NCI-H82 treated with DMSO at 0.1 percent for 48 hours (cell line): ENCODE measurements around the gene DENND1A.

Experiments used
- DNase-seq: peaks from one replicate; lab custom pipeline; 2025; ENCODE audit not compliant: unreplicated experiment; lab: John Stamatoyannopoulos, UW

Gene DENND1A

DNA sequence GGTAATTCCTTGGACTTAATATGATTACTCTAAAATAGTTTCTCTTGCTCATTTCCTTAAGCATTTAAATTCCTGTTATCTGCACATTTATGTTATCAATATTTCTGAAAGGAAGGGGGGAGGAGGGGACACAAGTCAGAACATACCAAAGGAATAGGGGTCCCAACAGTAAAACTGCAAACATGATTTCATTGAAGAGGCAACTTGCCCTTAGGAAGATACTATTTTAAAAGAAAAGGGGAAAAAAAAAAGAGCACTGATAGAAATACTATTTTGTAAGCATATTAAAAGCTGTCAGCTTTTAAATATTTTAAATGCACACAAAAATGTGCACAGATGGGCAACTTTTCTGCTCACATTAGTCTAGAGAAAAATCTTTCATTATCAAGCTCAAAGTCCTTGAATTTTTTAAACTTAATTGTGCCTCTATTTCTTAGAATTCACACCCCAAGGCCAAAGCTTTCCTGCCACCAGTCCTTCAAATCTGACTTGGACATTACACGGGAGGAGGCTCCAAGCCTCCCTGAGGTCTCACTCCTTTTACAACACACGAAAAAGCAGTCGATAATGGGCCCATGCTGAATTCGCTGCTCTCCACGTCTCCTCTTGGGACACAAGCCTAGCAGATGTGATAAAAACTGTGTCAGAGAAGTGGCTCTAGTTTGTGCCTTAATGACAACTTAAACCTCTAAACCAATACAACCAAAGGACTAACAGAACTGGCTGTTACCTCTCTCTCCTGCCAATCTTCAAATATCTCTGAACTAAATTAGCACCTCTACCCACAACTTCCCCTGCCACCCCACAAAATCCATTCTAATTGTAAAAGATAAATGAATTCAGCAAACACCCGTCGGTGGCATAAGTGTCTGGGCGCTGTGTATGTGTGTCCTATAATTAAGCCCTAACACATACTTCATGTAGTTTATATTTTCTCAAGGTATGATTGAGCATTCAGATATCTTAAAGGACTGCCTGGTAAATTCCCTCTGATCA, 154.3 kb downstream of the DENND1A start:
- no peak for DNase-seq

DNA sequence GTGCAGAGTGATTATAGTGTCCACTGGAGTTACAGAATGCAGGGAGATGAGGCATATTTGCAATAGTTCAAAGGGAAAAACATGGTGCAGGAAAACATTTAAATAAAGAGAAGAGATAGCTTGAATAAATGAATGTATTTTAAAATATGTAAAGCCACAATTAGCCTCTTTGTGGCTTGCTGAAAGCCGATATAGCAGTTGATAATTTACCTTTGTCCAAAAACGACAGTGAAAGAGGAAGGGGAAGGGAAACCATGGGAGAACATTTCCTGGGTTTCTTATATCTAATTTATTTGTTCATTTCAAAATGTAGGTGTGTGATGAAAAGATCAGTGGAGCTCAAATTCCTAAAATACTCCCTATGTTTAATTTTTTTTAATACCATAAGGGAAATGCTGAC, 156.1 kb downstream of the DENND1A start:
- no peak for DNase-seq

DNA sequence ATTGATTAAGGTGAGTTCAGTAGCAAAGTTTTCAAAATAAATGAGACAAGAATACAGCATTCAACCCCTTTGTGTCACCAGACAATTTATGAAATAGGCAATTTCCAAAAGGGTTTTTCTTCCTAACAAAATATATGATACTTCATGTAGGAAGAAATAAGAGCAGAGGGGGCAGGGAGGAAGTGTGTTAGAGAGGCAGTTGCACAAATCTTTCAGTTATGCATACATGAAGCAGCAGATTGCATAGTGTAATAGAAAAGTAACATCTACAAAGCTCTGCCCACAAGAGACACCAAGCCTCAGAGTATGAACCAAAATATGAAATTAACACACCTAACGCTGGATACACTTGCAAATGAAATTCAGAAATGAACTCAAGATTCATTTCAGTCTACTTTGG, 157.0 kb downstream of the DENND1A start:
- DNase-seq = no peak

DNA sequence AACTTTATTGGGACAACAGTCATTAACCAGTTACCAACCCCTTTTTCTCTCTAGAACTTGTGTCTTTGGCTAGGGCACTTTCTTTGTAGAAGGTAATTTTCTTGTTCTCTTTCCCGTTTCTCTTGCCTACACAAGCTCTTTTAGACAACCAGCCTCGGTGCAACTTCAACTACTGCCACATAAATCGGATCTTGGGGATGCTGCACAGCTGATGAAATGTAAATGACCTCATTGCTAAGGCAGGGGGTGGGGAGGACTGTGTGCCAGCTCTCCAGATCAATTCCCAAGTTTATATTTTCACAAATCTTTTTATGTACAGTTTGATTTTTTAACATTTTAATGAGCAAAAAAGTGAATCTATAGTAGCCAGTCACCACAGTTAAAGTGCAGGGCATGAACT, 157.6 kb downstream of the DENND1A start:
- peak; percentile 43 for DNase-seq

DNA sequence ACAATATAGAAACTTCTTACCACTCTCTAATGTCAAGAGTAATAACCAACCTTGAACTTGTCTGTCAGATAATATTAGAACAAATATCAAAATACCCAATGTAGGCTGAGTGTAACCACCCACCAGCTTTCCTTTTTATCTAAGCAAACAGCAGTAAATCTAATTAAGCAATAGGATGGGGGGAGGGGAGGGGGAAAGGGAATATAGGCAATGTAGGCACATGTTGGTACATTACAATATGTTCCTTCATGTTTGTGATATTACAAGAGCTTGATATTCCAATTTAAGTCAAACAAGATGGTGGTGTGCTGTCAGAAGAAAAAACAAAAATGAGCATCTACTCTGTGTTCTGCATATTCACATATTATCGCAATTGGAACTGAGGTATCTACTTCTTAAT, 158.2 kb downstream of the DENND1A start:
- peak; percentile 63 for DNase-seq

DNA sequence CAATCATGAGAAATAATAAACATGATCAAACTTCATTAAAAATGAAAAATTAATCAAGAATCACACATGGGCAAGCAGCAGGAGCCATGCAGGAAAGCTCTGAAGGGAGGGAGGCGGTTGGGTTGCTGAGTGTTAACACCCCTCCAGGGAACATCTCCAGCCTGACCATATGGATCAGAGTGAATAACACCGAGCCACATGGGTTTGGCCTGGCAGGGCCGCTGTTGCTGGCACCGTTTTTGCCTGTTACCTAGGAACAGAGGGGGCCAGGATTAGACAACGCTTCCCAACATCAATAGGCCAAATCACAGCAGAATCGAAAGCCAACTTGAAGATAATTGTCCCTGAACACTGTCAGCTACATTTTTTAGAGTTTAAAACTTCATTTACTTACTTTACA, 160.2 kb downstream of the DENND1A start:
- peak; percentile 81 for DNase-seq

DNA sequence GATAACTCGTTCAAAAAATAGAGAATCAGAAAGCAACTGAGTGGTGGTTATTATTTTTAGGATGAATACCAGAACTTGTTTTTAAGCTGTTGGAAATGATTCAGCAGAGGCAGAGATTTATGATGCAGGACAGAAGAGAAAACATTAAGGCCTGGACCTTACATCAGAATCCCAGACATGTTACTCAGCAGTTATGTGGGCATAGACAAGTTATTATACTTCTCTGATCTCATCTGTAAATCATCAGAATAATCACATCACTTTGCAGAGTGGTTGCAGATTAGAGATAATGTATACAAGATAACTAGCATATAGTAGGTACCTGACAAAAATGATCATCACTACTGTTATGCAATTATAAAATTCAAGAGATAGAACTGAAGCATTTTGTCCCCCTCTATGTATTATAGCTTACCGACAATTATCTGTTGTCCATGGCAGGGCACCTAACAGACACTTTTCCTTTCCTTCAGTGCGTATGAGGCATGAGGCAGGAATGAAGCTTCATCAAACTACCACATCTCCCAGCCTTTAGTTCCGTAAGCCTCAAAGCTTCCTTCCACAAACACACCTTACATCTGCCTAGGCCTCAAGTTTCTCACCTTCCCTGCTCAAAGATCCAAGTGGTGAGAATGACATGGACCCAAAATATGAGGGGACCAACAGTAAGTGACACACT, 165.9 kb downstream of the DENND1A start:
- no peak for DNase-seq

DNA sequence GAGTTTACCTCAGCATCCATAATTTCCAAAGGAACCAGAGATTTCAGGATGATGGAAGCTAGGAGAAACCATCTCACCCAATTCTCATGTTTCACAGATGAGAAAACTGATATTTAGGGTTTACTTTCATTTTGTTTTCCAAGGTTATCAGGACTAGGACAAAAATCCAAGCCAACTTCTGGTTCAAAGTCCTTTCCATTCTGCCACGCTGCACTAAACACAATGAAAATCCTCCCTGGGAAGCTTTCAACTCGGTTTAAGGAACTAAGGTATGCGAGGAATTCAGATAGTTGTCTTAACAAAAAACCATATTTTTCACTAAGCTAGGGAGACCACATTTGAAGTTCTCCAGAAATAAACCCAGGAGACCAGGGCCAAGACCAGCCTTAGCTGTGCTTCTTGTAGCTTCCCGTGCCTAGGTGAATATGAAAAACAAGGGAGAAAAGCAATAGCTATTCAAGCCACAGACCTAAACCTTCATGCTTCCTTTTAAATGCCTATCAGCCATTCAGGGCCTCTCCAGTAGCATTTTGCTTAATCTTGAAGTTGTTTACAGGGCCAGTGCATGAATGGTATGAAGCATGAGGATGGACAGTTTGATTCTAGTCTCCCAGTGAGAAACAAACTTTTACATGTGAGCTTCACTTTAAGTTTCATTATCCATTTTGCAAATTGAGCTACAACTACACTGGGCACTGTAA, 167.9 kb downstream of the DENND1A start:
- DNase-seq = no peak

DNA sequence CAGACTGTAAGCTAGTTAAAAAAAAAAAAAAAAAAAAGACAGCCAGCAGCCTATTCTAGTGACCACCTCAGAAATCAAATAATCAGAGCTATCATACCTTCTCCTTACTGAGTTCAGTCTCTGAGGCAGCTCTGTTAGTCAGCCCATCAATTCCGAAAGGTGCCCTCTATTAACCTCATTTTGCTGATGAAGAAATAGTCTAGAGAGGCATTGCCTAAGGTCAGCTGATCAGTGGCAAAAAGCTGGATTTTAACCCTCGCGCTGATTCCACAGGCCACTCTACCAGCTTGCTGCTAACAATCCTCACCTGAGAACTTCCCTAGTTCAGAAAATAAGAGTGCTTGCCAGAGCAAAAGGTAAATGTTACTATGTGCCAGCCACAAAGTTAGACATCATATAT, 172.0 kb downstream of the DENND1A start:
- no peak for DNase-seq

DNA sequence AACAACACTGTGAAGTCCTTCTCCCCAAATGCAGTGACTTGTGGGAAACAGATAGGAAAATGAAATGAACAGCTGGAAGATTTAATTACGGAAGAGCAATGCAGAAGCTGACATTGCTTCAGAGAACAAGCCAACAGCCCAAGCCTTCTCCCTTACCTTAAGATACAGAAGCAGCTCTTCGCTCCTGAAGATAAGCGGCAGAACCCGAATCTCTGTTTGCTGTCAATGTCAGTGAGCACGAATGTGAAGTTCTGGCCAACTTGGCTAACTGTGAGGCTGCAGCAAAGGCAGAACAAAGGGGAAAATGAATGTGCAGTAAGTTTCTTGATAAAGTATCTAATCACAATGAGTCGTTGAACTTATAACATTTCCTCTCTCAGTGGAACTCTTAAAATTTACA, 172.4 kb downstream of the DENND1A start:
- no peak for DNase-seq

DNA sequence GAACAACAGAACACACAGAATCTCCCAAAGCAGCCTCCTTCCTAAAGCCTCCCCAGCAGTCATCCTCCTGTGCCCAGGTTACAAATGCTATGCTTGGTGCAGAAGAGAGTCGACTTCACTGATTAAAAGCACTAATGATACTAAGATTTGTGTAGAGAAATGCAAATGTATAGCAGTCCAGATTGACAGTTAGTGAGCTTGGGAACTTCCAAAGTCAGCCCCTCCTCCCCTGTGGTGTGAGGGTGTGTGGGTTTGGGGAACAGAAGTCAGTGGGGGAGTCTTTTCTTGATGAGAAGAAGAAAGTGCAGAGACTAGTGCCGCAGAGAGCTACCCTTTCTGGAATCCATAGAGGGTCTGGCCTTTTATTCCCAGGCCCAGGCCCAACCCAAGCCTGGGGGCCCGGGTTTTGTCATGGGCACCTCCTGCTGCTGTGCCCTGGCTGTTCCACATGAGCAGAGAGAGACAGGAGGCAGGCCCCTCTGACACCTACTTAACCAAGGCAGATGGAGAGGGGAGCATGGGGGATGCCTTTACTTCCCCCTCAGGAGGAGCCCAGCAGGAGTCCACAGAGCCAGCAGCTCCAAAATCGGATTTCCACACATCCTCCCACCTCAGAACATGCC, 173.3 kb downstream of the DENND1A start:
- DNase-seq = no peak

DNA sequence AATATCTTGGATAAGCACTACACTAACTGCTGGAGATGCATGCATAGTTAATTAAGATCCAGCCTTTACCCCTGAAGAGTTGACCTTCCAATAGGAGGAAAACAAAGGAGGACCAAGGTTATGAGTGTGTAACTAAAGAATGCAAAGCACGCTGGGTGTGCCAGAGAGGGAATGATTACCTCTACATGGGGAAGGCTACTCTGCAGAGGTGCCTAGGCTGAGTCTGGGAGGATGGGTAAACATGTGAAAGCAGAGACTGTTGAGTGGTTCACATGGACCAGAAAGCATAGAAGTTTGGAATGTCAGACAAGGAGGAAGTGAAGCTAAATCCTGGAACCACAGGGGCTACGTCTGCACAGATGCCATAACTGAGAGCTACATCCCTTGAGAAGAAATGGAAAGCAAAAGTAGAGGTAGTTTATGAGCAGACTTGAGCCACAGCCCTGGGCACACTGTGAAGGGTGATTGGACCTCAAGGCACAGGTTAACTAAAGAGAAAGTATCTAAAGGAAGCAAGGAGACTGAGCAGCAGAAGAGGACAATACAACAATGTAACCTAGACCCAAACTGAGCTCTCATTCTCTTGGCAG, 176.2 kb downstream of the DENND1A start:
- DNase-seq = no peak

DNA sequence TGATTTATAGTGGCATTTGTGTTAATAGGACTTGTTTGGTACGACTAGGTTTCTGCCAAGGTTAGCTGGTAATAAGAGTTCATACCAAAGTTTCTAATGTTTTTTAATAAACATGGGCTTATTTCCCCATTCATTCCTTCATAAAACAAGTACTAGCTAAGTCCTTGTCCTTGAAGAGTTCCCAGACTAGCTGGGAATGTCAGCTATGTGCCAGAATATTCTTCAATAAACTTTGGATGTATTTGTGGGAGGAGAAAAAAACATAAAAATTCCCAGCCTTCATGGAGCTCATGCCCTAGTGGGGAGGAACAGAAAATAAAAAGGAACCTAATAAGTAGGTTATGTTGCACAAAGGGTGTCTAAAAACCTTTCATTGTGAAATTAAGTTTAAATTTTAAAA, 176.9 kb downstream of the DENND1A start:
- DNase-seq = no peak

DNA sequence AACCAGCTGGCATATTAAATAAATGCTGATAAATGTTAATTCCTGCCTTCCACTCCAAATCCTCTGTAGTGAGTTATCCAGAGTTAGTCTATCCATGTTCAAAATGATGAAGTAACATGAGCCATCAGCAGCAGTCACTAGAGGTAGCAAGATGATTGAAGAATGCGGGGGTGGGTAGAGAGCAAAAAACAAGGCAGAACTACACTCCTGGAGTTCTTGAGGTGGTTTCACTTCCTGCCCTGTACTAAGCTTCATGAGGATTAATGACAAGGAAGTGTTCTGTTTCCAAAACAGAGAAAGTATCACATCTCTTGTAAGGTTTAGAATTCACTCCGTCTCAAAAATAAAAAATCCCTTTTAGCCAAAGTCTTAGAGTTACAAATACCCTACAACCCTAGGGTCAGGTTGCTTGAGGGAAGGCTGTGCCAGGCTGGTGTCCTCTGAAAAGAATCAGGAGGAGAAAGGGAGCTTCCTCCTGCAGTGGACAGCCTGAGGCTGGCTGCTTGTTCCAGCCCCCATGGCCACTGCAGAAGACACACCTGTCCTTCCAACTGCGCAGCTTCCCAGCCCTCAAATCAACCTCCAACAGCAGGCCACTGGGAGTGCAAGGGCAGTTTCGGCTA, 180.2 kb downstream of the DENND1A start:
- no peak for DNase-seq

DNA sequence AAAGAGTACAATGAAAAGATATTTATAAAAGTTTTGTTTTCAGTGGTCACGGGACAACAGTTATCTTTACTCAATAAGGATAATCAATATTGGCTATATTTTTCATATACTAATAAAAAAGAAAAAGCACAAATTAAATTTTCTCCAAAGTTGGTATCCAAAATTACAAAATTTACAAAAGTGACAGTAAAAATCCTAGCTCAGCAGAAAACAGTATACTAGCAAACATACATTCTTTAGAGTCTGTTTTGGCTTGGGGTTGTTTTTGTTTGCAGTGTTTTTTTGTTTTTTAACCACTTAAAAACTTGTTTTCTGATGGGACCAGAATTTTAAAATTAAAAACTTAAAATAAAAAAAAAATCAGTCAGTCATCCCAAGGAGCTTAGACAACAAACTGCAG, 183.2 kb downstream of the DENND1A start:
- no peak for DNase-seq

DNA sequence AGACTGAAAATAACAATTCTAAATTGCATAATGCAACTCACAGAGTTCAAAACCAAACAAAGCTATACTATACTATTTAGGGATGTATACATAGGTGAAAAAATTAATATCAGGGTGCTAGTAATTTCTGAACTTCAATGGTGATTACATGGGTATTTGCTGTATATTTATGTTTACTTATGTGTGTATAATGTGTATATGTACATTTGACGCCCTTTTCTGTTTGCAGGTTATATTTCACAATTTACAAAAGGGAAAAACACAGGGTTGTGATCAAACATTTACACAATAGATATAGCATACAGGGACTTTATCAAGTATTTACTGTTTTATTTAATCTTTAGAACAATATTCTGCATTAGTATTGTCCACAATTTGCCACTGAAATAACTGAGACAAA, 184.0 kb downstream of the DENND1A start:
- no peak for DNase-seq

DNA sequence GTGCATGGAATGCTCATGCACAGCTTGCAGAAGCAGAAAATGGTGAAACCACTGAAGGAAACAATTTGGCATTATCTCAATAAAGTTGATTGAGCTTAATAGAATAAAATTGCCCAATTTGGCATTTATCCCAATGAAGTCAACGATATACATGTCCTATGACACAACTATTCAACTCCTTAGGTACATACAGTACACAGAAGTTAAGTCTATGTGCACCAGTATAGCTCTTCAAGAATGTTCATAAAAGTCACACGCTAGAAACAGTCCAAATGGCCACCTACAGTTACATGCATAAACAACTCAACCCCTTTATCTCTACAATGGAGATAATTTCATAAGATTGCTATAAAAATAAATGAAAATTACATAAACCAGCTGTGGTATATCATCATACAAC, 184.5 kb downstream of the DENND1A start:
- no peak for DNase-seq

DNA sequence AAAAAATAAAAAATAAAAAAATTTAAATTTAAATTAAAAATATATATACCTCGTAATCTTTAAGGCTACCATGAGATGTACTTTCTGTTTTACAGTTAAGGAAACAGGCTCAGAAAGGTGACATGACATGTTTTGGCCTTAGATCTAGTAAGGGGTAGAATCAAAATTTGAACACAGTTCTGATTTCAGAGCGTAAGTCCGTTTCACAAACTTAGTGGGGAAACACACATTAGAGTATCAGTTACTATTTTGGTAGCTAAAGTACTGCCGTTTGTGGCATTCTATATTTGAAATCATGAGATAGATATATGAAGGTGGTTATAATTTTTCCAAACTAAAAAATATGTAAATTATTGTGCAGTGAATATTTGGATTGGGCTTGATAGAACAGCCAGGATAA, 186.2 kb downstream of the DENND1A start:
- no peak for DNase-seq

DNA sequence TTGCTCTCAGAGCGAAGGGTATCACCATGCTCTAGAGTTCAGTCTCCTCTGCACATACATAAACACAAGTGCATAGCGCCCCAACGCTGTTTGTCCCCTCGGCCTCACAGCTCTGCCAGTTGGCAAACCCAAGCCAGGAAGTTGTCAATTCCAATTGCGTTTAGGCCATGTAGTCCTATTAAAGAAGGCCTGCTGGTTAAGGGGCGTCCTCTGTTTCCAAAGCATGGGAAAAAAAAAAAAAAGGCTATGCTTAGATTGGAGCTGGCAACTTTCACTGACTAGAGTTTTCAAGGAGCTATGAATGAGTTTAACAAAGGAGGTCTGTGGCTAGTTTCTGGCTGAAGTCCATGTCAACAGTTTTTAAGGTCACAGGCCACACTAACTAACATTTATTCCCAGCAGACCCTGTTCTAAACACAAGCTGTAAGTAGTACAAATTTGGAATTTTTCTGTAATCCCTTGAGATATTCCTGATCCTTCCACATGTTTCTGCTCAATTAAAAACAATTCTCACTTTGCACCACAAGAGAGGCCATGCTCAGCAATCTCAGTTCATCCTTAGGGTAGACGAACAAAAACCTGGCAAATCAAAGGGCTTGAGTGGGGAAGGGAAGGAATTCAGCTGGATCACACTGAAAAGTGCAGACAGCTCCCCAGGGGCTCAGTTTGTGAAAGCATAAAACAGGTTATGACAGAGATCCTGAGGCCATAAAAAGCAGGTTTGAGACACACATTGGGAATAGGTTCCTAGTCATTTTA, 187.7 kb downstream of the DENND1A start:
- no peak for DNase-seq

DNA sequence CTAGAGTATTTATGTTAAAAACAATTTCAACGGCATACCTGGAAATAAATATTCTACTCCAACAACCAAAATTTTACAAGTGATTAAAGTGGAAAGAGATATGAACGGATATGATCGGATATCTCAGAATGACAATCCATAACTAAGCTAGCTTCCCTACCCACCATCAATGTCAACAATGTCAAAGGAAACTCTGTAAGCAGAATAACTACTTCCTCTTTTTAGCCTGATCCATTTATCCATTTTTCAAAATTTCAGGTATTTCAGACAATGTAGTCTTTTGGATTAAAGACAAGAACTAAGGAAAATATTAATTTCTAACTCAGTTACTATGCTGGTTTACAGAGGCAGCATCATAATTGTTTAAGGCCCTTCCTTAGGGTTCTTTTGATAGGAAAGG, 188.7 kb downstream of the DENND1A start:
- DNase-seq = no peak
